Keratinocyte (primary cell): ENCODE measurements around the gene CCL28.

Source experiments
- CTCF ChIP-seq, 3 experiments: IDR thresholded peaks in 1 of 3; conservative IDR thresholded peaks in 1 of 3; optimal IDR thresholded peaks in 1 of 3; 2 replicates in 2 of 3; 3 replicates in 1 of 3; pipeline versions ENCODE3 to v1.5.1; 2011; ENCODE audit warnings: low read length in 3 of 3, mild to moderate bottlenecking in 3 of 3, moderate library complexity in 2 of 3, control low read depth in 1 of 3, inconsistent platforms in 1 of 3; ENCODE audit not compliant: insufficient read depth in 2 of 3; ENCODE audit errors: extremely low read depth in 1 of 3
- EZH2 ChIP-seq: IDR thresholded peaks from one replicate; pipeline ENCODE4 v1.6.1; 2012; ENCODE audit warnings: inconsistent platforms, mild to moderate bottlenecking, low read length, moderate library complexity

GRCh38 chr5:43348207-43348606 is 64.0 kb downstream of the CCL28 start:
- TF ChIP-seq CTCF (optimal IDR thresholded peaks at IDR 0.05 in 1 of 3, IDR thresholded peaks at IDR 0.05 in 1 of 3, conservative IDR thresholded peaks at IDR 0.05 in 1 of 3; ENCODE audit: extremely low read depth in 1 of 3, insufficient read depth in 2 of 3, low read length in 3 of 3) (no peak), EZH2 (no peak)
